K562 (cell line): ENCODE data around the gene CD99L2. TPM values are rescaled to one million over a fixed set of nuclear protein-coding genes. Genes with fewer than 3 reads are reported as not detected.

Experiments used
- CEBPB ChIP-seq: fragments of 450-650 bp; IDR thresholded peaks from 2 replicates; pipeline ENCODE4 v1.6.1; 2016; ENCODE audit warnings: missing genetic modification characterization, missing compliant biosample characterization
- CREB3 ChIP-seq: fragments of 450-650 bp; conservative IDR thresholded peaks from 2 replicates; pipeline ENCODE4 v1.6.1; 2016; ENCODE audit warnings: missing genetic modification characterization, low read depth, mild to moderate bottlenecking, missing compliant biosample characterization, moderate library complexity
- DPF2 ChIP-seq: fragments of 450-650 bp; IDR thresholded peaks from 2 replicates; pipeline ENCODE4 v1.6.1; 2016
- FOXA1 ChIP-seq: fragments of 450-650 bp; IDR thresholded peaks from 2 replicates; pipeline ENCODE4 v1.6.1; 2016; ENCODE audit warnings: mild to moderate bottlenecking, borderline replicate concordance
- GABPA ChIP-seq: fragments of 200-800 bp; sonication (Bioruptor generic); conservative IDR thresholded peaks from 2 replicates; pipeline ENCODE4 v1.6.1; 2016; ENCODE audit warnings: low read depth, missing genetic modification characterization, missing compliant biosample characterization
- HDAC1 ChIP-seq, 2 experiments: fragments of 450-650 bp; IDR thresholded peaks; 2 replicates each; pipeline ENCODE4 v1.6.1; 2016 to 2017; ENCODE audit warnings: inconsistent platforms in 1 of 2, mild to moderate bottlenecking in 1 of 2, moderate library complexity in 1 of 2
- MAFF ChIP-seq: IDR thresholded peaks from 2 replicates; pipeline ENCODE4 v1.6.1; 2012; ENCODE audit warnings: low read length, improper control_type of control experiment
- MNT ChIP-seq, 2 experiments: fragments of 450-650 bp; conservative IDR thresholded peaks; 2 replicates each; pipeline ENCODE4 v1.6.1; 2017; ENCODE audit warnings: mild to moderate bottlenecking in 2 of 2, moderate library complexity in 2 of 2
- RFX1 ChIP-seq: fragments of 450-650 bp; IDR thresholded peaks from 2 replicates; pipeline ENCODE4 v1.6.1; 2016; ENCODE audit warnings: mild to moderate bottlenecking, moderate library complexity
- TCF3 ChIP-seq: sonication (generic); formaldehyde crosslinking; IDR thresholded peaks from 2 replicates; pipeline ENCODE4 v1.4.0; 2020; ENCODE audit warnings: mild to moderate bottlenecking, missing genetic modification reagents
- ZSCAN32 ChIP-seq: fragments of 450-650 bp; formaldehyde crosslinking; IDR thresholded peaks from 2 replicates; pipeline ENCODE4 v1.4.0; 2020; ENCODE audit warnings: mild to moderate bottlenecking, moderate library complexity
- polyA plus RNA-seq, 8 experiments: library from polyadenylated mRNA; depleted of rRNA in 4 of 8; stranded (reverse) in 5 of 8; unstranded in 3 of 8; fragments of >200 nt; fragmentation: Nextera tagmentation in 2 of 8; fragmentation: Illumina TruSeq in 1 of 8; extraction: Ambion mirVana in 2 of 8; extraction: Trizol in 1 of 8; gene quantifications; 2 replicates each; pipeline versions ENCODE4 v1.2.1 to v1.2.3, GENCODE V29; 2011 to 2014; ENCODE audit warnings: inconsistent platforms in 1 of 8, missing spikeins in 1 of 8
- total RNA-seq, 7 experiments: library from RNA; depleted of rRNA in 6 of 7; stranded (reverse); fragments of >200 nt in 6 of 7; fragmentation: Illumina TruSeq in 2 of 7; extraction: Trizol in 2 of 7; gene quantifications; 2 replicates each; pipeline versions ENCODE4 v1.2.1 to v1.2.3, GENCODE V29; 2011 to 2021; ENCODE audit warnings: low replicate concordance in 1 of 7
- TF ChIP-seq, protein P1 (sequence below): fragments of 450-650 bp; IDR thresholded peaks from 2 replicates; pipeline ENCODE4 v1.6.1; 2016; ENCODE audit warnings: mild to moderate bottlenecking, moderate library complexity
- TF ChIP-seq, protein P2 (sequence below), 2 experiments: fragments of 450-650 bp; IDR thresholded peaks; 2 replicates each; pipeline ENCODE4 v1.6.1; 2016

CD99L2 gene
- total and polyA plus RNA-seq, 9 of the 15 experiments (the other 6 are each of a cell fraction or from before 2014, with no cell fraction given), result 0.76 to 19.0 (median 11.9) TPM

- TF ChIP-seq, protein P1, sequence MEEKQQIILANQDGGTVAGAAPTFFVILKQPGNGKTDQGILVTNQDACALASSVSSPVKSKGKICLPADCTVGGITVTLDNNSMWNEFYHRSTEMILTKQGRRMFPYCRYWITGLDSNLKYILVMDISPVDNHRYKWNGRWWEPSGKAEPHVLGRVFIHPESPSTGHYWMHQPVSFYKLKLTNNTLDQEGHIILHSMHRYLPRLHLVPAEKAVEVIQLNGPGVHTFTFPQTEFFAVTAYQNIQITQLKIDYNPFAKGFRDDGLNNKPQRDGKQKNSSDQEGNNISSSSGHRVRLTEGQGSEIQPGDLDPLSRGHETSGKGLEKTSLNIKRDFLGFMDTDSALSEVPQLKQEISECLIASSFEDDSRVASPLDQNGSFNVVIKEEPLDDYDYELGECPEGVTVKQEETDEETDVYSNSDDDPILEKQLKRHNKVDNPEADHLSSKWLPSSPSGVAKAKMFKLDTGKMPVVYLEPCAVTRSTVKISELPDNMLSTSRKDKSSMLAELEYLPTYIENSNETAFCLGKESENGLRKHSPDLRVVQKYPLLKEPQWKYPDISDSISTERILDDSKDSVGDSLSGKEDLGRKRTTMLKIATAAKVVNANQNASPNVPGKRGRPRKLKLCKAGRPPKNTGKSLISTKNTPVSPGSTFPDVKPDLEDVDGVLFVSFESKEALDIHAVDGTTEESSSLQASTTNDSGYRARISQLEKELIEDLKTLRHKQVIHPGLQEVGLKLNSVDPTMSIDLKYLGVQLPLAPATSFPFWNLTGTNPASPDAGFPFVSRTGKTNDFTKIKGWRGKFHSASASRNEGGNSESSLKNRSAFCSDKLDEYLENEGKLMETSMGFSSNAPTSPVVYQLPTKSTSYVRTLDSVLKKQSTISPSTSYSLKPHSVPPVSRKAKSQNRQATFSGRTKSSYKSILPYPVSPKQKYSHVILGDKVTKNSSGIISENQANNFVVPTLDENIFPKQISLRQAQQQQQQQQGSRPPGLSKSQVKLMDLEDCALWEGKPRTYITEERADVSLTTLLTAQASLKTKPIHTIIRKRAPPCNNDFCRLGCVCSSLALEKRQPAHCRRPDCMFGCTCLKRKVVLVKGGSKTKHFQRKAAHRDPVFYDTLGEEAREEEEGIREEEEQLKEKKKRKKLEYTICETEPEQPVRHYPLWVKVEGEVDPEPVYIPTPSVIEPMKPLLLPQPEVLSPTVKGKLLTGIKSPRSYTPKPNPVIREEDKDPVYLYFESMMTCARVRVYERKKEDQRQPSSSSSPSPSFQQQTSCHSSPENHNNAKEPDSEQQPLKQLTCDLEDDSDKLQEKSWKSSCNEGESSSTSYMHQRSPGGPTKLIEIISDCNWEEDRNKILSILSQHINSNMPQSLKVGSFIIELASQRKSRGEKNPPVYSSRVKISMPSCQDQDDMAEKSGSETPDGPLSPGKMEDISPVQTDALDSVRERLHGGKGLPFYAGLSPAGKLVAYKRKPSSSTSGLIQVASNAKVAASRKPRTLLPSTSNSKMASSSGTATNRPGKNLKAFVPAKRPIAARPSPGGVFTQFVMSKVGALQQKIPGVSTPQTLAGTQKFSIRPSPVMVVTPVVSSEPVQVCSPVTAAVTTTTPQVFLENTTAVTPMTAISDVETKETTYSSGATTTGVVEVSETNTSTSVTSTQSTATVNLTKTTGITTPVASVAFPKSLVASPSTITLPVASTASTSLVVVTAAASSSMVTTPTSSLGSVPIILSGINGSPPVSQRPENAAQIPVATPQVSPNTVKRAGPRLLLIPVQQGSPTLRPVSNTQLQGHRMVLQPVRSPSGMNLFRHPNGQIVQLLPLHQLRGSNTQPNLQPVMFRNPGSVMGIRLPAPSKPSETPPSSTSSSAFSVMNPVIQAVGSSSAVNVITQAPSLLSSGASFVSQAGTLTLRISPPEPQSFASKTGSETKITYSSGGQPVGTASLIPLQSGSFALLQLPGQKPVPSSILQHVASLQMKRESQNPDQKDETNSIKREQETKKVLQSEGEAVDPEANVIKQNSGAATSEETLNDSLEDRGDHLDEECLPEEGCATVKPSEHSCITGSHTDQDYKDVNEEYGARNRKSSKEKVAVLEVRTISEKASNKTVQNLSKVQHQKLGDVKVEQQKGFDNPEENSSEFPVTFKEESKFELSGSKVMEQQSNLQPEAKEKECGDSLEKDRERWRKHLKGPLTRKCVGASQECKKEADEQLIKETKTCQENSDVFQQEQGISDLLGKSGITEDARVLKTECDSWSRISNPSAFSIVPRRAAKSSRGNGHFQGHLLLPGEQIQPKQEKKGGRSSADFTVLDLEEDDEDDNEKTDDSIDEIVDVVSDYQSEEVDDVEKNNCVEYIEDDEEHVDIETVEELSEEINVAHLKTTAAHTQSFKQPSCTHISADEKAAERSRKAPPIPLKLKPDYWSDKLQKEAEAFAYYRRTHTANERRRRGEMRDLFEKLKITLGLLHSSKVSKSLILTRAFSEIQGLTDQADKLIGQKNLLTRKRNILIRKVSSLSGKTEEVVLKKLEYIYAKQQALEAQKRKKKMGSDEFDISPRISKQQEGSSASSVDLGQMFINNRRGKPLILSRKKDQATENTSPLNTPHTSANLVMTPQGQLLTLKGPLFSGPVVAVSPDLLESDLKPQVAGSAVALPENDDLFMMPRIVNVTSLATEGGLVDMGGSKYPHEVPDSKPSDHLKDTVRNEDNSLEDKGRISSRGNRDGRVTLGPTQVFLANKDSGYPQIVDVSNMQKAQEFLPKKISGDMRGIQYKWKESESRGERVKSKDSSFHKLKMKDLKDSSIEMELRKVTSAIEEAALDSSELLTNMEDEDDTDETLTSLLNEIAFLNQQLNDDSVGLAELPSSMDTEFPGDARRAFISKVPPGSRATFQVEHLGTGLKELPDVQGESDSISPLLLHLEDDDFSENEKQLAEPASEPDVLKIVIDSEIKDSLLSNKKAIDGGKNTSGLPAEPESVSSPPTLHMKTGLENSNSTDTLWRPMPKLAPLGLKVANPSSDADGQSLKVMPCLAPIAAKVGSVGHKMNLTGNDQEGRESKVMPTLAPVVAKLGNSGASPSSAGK, result peak; percentile 48
- TF ChIP-seq CREB3 (tag), result no peak; the same call in 1 of the 2 replicates
- TF ChIP-seq, protein P2, sequence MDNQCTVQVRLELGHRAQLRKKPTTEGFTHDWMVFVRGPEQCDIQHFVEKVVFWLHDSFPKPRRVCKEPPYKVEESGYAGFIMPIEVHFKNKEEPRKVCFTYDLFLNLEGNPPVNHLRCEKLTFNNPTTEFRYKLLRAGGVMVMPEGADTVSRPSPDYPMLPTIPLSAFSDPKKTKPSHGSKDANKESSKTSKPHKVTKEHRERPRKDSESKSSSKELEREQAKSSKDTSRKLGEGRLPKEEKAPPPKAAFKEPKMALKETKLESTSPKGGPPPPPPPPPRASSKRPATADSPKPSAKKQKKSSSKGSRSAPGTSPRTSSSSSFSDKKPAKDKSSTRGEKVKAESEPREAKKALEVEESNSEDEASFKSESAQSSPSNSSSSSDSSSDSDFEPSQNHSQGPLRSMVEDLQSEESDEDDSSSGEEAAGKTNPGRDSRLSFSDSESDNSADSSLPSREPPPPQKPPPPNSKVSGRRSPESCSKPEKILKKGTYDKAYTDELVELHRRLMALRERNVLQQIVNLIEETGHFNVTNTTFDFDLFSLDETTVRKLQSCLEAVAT (IDR thresholded peaks at IDR 0.05), result peak in 1 of 2 experiments; percentile 26; a peak in 1 of 4 replicates
- no peak for TF ChIP-seq ZSCAN32 (CRISPR knock-in tag)
- TF ChIP-seq HDAC1 (IDR thresholded peaks at IDR 0.05), result peak in 1 of 2 experiments; percentile 35; a peak in 1 of 4 replicates
- peak; percentile 51; the same call in 1 of the 2 replicates for TF ChIP-seq DPF2
- TF ChIP-seq MNT (conservative IDR thresholded peaks at IDR 0.05), result 0 out of 4 replicates have a peak, but pooled peaks of 1 of the 2 experiments have one; percentile 20
- TF ChIP-seq TCF3 (CRISPR knock-in tag), result peak; percentile 49
- TF ChIP-seq FOXA1, result peak; percentile 87
- TF ChIP-seq RFX1, result no peak
- peak; percentile 44; the same call in 1 of the 2 replicates for TF ChIP-seq GABPA (tag)
- TF ChIP-seq MAFF, result peak; percentile 56; the same call in 1 of the 2 replicates
- peak; percentile 54; the same call in 1 of the 2 replicates for TF ChIP-seq CEBPB (tag)
Measured at GRCh38 chrX:150848914-150849365, 49.5 kb downstream of the CD99L2 start (continued).
